Smooth muscle cell (in vitro differentiated cells): Measurements from ENCODE around the gene CLEC4M. TPM values are rescaled to one million over a fixed set of nuclear protein-coding genes. Genes with fewer than 3 reads are reported as not detected.

Source experiments
- DNase-seq: peaks from one replicate; lab custom pipeline; 2025; ENCODE audit not compliant: unreplicated experiment; lab: John Stamatoyannopoulos, UW
- H2AFZ ChIP-seq: fragments of 200-600 bp; sonication (generic); 2 replicates; pipeline ENCODE4 v1.6.0; 2016; ENCODE audit warnings: antibody characterized with exemption, low read depth, mild to moderate bottlenecking
- H3F3A ChIP-seq: fragments of 200-600 bp; sonication (generic); 2 replicates; pipeline ENCODE4 v1.6.0; 2017; ENCODE audit warnings: antibody characterized with exemption, low read depth
- H3K27ac ChIP-seq: fragments of 200-600 bp; sonication (generic); 2 replicates; pipeline ENCODE4 v1.5.1; 2016; ENCODE audit warnings: low read depth, mild to moderate bottlenecking
- H3K27me3 ChIP-seq: fragments of 200-600 bp; sonication (generic); 2 replicates; pipeline ENCODE4 v1.6.1; 2016; ENCODE audit warnings: low read depth, mild to moderate bottlenecking
- H3K36me3 ChIP-seq: fragments of 200-600 bp; sonication (generic); 2 replicates; pipeline ENCODE4 v1.5.1; 2016; ENCODE audit warnings: low read depth
- H3K4me1 ChIP-seq: fragments of 200-600 bp; sonication (generic); 2 replicates; pipeline ENCODE4 v1.5.1; 2016; ENCODE audit warnings: low read depth
- H3K4me2 ChIP-seq: fragments of 200-600 bp; sonication (generic); 2 replicates; pipeline ENCODE4 v1.6.0; 2016; ENCODE audit warnings: mild to moderate bottlenecking
- H3K4me3 ChIP-seq: fragments of 200-600 bp; sonication (generic); 2 replicates; pipeline ENCODE4 v1.5.1; 2016; ENCODE audit warnings: mild to moderate bottlenecking
- H3K79me2 ChIP-seq: fragments of 200-600 bp; sonication (generic); 2 replicates; pipeline ENCODE4 v1.6.0; 2016; ENCODE audit warnings: low read depth, mild to moderate bottlenecking
- H3K9ac ChIP-seq: fragments of 200-600 bp; sonication (generic); 2 replicates; pipeline ENCODE4 v1.6.0; 2016; ENCODE audit warnings: low read depth
- H3K9me3 ChIP-seq: fragments of 200-600 bp; sonication (generic); replicated peaks from 2 replicates; pipeline ENCODE4 v1.5.1; 2016; ENCODE audit warnings: low read depth
- H4K20me1 ChIP-seq: fragments of 200-600 bp; sonication (generic); 2 replicates; pipeline ENCODE4 v1.6.0; 2016; ENCODE audit warnings: low read depth
- CTCF ChIP-seq: fragments of 200-600 bp; sonication (generic); IDR thresholded peaks from 2 replicates; pipeline ENCODE4 v1.5.1; 2017; ENCODE audit warnings: borderline replicate concordance, mild to moderate bottlenecking, antibody characterized with exemption; ENCODE audit not compliant: insufficient read depth, poor library complexity, severe bottlenecking
- WGBS: methylation state at CpG from one replicate; pipeline ENCODE4 v1.1.7; 2016; ENCODE audit warnings: low lambda C conversion rate; 5-methylcytosine and 5-hydroxymethylcytosine counted together
- polyA plus RNA-seq: library from polyadenylated mRNA; unstranded; fragments of >200 nt; fragmentation: Nextera tagmentation; extraction: Ambion mirVana; gene quantifications from 2 replicates; pipeline ENCODE4 v1.2.1, GENCODE V29; 2016
- total RNA-seq: library from RNA; depleted of rRNA; stranded (reverse); fragments of >200 nt; gene quantifications from 2 replicates; pipeline ENCODE4 v1.2.3, GENCODE V29; 2014

The CLEC4M gene
- total and polyA plus RNA-seq, 2 experiments from 2014 or later = not detected

GRCh38 chr19:7787141-7787540 is 24.1 kb downstream of the CLEC4M start:
- Histone ChIP-seq H3K27me3 (peaks cover 31% of the 10 kb centered on the region), H3K9ac (no peak overlapping the region), H4K20me1 (no peaks in the 10 kb centered on the region), H3K9me3 (no peaks in the 10 kb centered on the region), H3K4me3 (no peak overlapping the region), H3K27ac (no peak overlapping the region), H3K36me3 (no peaks in the 10 kb centered on the region), H3K4me1 (no peaks in the 10 kb centered on the region), H2AFZ (no peak overlapping the region), H3F3A (peaks cover 3% of the 10 kb centered on the region), H3K79me2 (no peaks in the 10 kb centered on the region), H3K4me2 (no peak overlapping the region)
- WGBS = 55% methylated on average over 10 of the region's 10 CpGs
- DNase-seq = no peak
- no peak for TF ChIP-seq CTCF

- no peak for DNase-seq
- TF ChIP-seq CTCF = no peak
Measured at GRCh38 chr19:7787602-7788177, 24.6 kb downstream of the CLEC4M start.

GRCh38 chr19:7788178-7788932 is 25.3 kb downstream of the CLEC4M start:
- H3K4me1 ChIP-seq = no peaks in the 10 kb centered on the region
- DNase-seq = no peak
- peaks cover 27% of the 10 kb centered on the region for H3K27me3 ChIP-seq
- no peaks in the 10 kb centered on the region for H3K36me3 ChIP-seq
- H3K79me2 ChIP-seq = no peaks in the 10 kb centered on the region
- no peak overlapping the region for H3K27ac ChIP-seq
- H3K9me3 ChIP-seq = no peaks in the 10 kb centered on the region
- no peak overlapping the region for H3K9ac ChIP-seq
- H3K4me3 ChIP-seq = no peak overlapping the region
- H2AFZ ChIP-seq = no peak overlapping the region
- 16% methylated on average over 42 of the region's 67 CpGs for WGBS
- no peaks in the 10 kb centered on the region for H4K20me1 ChIP-seq
- H3K4me2 ChIP-seq = peak overlapping the region; percentile 71
- TF ChIP-seq CTCF = no peak
- peaks cover 3% of the 10 kb centered on the region for H3F3A ChIP-seq

More at GRCh38 chr19:7787602-7788177, 24.6 kb downstream of the CLEC4M start:
- Histone ChIP-seq H3K9ac (no peak overlapping the region), H3F3A (peaks cover 3% of the 10 kb centered on the region), H3K36me3 (no peaks in the 10 kb centered on the region), H2AFZ (no peak overlapping the region), H3K9me3 (no peaks in the 10 kb centered on the region), H3K4me2 (no peak overlapping the region), H3K79me2 (no peaks in the 10 kb centered on the region), H3K4me1 (no peaks in the 10 kb centered on the region), H4K20me1 (no peaks in the 10 kb centered on the region), H3K4me3 (no peak overlapping the region), H3K27ac (no peak overlapping the region), H3K27me3 (peaks cover 31% of the 10 kb centered on the region)
- 40% methylated on average over 22 of the region's 22 CpGs for WGBS
